Measurements from ENCODE around the gene TANGO6.

The TANGO6 gene

GRCh38 chr16:68943961-68944360, 100.6 kb downstream of the TANGO6 start:
- Histone ChIP-seq H3K9me3 (ENCODE audit: control insufficient read depth, low read length) (no peaks in the 10 kb centered on the region), H3K27ac (no peak overlapping the region), H2AFZ (no peak overlapping the region), H3K4me1 (no peaks in the 10 kb centered on the region), H3K36me3 (ENCODE audit: control insufficient read depth, insufficient read depth, low read length) (no peaks in the 10 kb centered on the region), H3K4me2 (ENCODE audit: low read length) (no peak overlapping the region), H3K27me3 (ENCODE audit: control insufficient read depth, insufficient read depth, low read length) (no peaks in the 10 kb centered on the region), H3K9ac (no peak overlapping the region), H3K4me3 (ENCODE audit: low read depth, low read length) (no peak overlapping the region), H3K79me2 (no peaks in the 10 kb centered on the region)
- no peak for TF ChIP-seq CTCF (IDR thresholded peaks at IDR 0.05)

DNA sequence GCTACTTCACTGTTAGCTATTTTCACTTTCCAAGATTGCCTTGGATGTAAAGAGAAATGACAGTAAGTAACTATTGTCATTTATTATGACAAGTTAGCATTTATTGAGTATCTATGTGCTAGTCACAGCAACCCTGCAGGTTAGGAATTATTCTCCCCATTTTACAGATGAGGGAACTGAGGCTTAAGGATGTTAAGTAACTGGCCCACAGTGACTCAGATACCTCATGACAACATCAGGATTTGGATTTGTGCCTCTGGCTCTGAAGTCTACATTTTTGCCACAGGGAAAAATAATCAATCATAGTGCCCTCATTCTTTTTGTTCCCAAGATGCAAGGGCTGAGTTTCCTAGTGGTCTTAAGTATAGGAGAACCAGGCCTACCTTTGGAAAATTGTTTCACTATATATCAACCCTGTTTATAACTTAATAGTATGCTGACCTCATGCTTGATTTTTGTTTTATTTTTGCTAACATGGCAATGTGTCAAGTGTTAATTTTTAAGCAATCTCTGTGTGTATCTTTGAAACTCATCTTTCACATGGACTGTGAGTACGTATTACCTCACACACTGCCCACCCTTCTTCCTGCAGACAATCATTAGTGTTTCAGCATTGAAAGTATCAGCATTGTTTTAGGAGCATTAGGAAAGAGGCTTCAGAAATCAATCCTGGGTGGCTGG, 105.0 kb downstream of the TANGO6 start:
- H3K4me1 ChIP-seq: no peaks in the 10 kb centered on the region
- no peak overlapping the region for H3K9ac ChIP-seq
- H3K4me2 ChIP-seq (ENCODE audit: low read length): no peak overlapping the region
- H3K79me2 ChIP-seq: no peaks in the 10 kb centered on the region
- no peaks in the 10 kb centered on the region for H3K36me3 ChIP-seq (ENCODE audit: control insufficient read depth, insufficient read depth, low read length)
- H3K9me3 ChIP-seq (ENCODE audit: control insufficient read depth, low read length): no peaks in the 10 kb centered on the region
- H2AFZ ChIP-seq: no peak overlapping the region
- H3K27ac ChIP-seq: no peak overlapping the region
- no peak overlapping the region for H3K4me3 ChIP-seq (ENCODE audit: low read depth, low read length)
- H3K27me3 ChIP-seq (ENCODE audit: control insufficient read depth, insufficient read depth, low read length): no peaks in the 10 kb centered on the region
- TF ChIP-seq CTCF (IDR thresholded peaks at IDR 0.05): no peak

DNA sequence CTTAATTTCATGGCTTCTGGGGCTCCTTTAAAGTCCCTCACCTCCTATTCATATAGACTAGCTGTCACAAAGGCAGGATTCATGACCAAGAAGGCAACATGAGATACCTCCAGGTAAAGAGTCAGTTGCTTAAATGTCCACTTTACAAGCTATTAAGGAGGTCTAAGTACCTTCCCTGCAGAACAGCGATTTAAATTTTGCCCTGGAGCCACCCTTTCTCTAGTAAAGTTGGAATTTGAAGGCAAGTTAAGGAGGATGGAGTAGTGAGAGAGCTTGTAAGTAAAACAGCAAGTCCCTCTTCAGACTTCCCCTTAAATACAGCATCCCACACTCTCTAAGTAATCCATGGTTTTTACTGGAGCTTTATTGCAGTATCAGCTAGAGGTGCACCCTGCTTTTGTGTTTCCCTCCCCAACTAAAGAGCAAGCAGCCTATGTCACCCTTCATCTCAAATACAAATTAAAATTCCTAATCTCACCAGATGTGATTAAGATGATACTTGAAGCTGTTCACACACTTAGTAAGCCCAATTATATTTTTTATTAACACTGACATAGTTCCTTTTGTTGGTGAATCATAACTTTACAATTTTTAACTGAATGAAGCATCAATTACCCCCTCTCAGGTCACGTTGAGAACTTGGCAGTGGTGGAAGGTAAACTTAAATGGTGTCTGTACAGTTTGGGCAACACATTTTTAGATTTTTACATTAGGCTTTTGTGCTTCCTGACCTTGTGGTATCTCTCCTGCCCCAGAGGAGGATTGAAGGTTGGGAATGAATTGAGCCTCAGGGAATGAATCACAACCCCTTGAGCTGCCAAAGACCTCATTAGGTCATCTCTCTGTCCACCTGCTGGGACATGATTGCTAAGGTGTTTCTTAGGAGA, 108.9 kb downstream of the TANGO6 start:
- H3K4me1 ChIP-seq: no peaks in the 10 kb centered on the region
- no peak overlapping the region for H3K9ac ChIP-seq
- no peak overlapping the region for H2AFZ ChIP-seq
- H3K27ac ChIP-seq: no peak overlapping the region
- no peak overlapping the region for H3K4me3 ChIP-seq (ENCODE audit: low read depth, low read length)
- no peaks in the 10 kb centered on the region for H3K27me3 ChIP-seq (ENCODE audit: control insufficient read depth, insufficient read depth, low read length)
- H3K36me3 ChIP-seq (ENCODE audit: control insufficient read depth, insufficient read depth, low read length): no peaks in the 10 kb centered on the region
- no peak for TF ChIP-seq CTCF (IDR thresholded peaks at IDR 0.05)
- H3K9me3 ChIP-seq (ENCODE audit: control insufficient read depth, low read length): no peaks in the 10 kb centered on the region
- no peak overlapping the region for H3K4me2 ChIP-seq (ENCODE audit: low read length)
- no peaks in the 10 kb centered on the region for H3K79me2 ChIP-seq

DNA sequence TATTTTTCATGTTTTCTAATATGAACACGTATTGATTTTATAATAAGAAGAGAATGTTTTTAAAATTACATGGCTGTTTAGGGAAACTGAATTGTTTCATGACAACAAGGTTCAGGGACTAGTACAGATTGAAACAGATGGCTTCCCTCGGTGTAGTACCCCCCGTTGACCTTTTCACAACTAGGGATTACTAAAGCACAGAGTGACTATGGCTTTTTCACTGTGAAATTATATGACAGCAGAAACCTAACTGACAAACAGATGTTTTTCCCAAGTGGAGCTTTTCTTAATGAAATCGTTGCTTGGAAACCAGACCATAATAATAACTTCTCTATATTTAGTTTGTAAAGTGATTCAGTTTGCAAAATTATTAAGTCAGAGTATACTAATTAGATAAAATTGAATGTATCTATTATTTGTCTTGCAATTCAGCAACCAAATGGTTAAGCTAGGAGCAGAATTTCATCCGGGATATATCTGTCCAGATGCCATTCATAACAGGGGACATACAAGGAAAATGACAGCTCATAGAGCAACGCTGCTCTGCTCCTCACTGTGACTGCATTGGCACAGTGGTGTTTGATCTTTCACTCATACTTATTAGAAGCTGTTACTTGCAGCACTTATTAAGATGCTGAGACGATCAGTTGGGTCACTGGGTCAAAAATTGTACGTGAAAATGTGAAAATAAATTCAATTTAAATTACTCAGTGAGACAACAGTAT, 111.7 kb downstream of the TANGO6 start:
- Histone ChIP-seq H3K4me1 (no peaks in the 10 kb centered on the region), H3K4me2 (ENCODE audit: low read length) (no peak overlapping the region), H3K36me3 (ENCODE audit: control insufficient read depth, insufficient read depth, low read length) (no peaks in the 10 kb centered on the region), H3K9ac (no peak overlapping the region), H3K27me3 (ENCODE audit: control insufficient read depth, insufficient read depth, low read length) (no peaks in the 10 kb centered on the region), H3K9me3 (ENCODE audit: control insufficient read depth, low read length) (no peaks in the 10 kb centered on the region), H3K4me3 (ENCODE audit: low read depth, low read length) (no peak overlapping the region), H3K79me2 (no peaks in the 10 kb centered on the region), H3K27ac (no peak overlapping the region), H2AFZ (no peak overlapping the region)
- TF ChIP-seq CTCF (IDR thresholded peaks at IDR 0.05): no peak
